GM19043 (cell line): ENCODE results near the gene KIFC3.
"Not testable (repeated sequence)": the region's sequence is repeated elsewhere in the genome, so short reads cannot be mapped to it uniquely, and the experiment has no call there.

ENCODE experiments used
- ATAC-seq: cut with Tn5 transposase; IDR thresholded peaks from one replicate; pipeline ENCODE4 v1.9.1; 2021; ENCODE audit warnings: low read depth; ENCODE audit not compliant: unreplicated experiment

The KIFC3 gene

GRCh38 chr16:57755726-57756423, 46.4 kb downstream of the KIFC3 start:
- no peak for ATAC-seq

- no peak for ATAC-seq
These were observed 47.1 kb downstream of the KIFC3 start for GRCh38 chr16:57755061-57755684.

- ATAC-seq, result no peak
These were observed 47.8 kb downstream of the KIFC3 start for GRCh38 chr16:57754354-57755060.

- no peak for ATAC-seq
These were observed 48.6 kb downstream of the KIFC3 start for GRCh38 chr16:57753448-57754353.

GRCh38 chr16:57752581-57753447, 49.5 kb downstream of the KIFC3 start:
- no peak for ATAC-seq

GRCh38 chr16:57752203-57752580, 50.1 kb downstream of the KIFC3 start:
- no peak for ATAC-seq

- no peak for ATAC-seq
These were observed 50.6 kb downstream of the KIFC3 start for GRCh38 chr16:57751539-57752202.

GRCh38 chr16:57750796-57751538, 51.3 kb downstream of the KIFC3 start:
- no peak for ATAC-seq

GRCh38 chr16:57749856-57750452, 52.3 kb downstream of the KIFC3 start:
- ATAC-seq, result no peak

GRCh38 chr16:57749101-57749692, 53.1 kb downstream of the KIFC3 start:
- ATAC-seq, result no peak

- ATAC-seq, result no peak
These were observed 53.7 kb downstream of the KIFC3 start for GRCh38 chr16:57748596-57748995.

GRCh38 chr16:57747996-57748395, 54.3 kb downstream of the KIFC3 start:
- no peak for ATAC-seq

- ATAC-seq, result no peak
These were observed 54.8 kb downstream of the KIFC3 start for GRCh38 chr16:57747496-57747895.

- ATAC-seq, result no peak
These were observed 55.2 kb downstream of the KIFC3 start for GRCh38 chr16:57747091-57747490.

- not testable (repeated sequence) for ATAC-seq
These were observed 56.0 kb downstream of the KIFC3 start for GRCh38 chr16:57746316-57746715.

GRCh38 chr16:57745768-57746167, 56.5 kb downstream of the KIFC3 start:
- ATAC-seq, result no peak

- ATAC-seq, result no peak
These were observed 57.7 kb downstream of the KIFC3 start for GRCh38 chr16:57744642-57744903.
